ENCODE results near the gene KLHL21. TPM values are rescaled to one million over a fixed set of nuclear protein-coding genes. Genes with fewer than 3 reads are reported as not detected.

Gene KLHL21
- total RNA-seq, 2 experiments from 2014 or later: 33.7 to 35.5 TPM

DNA sequence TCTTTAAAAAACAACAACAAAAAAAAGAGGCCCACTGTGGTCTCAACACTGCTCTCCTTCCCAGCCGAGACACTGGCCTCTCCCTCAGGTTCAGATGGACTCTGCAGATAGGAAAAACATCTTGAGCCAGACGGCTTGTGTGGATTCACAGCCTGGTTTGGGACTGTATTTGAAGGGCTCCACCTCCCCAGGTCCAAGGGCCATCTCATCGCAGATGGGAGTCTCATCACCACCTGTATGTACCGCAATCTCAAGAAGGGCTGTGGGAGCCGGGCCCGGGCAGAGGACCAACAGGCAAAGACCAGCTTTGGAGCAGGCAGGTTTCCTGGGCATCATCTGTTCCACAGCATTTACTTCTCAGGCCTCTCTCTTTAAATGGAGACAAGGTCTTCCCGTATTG is 12.6 kb downstream of the KLHL21 start:
- POLR2A ChIA-PET: no interaction called here
- CTCF ChIA-PET: no interaction called here

DNA sequence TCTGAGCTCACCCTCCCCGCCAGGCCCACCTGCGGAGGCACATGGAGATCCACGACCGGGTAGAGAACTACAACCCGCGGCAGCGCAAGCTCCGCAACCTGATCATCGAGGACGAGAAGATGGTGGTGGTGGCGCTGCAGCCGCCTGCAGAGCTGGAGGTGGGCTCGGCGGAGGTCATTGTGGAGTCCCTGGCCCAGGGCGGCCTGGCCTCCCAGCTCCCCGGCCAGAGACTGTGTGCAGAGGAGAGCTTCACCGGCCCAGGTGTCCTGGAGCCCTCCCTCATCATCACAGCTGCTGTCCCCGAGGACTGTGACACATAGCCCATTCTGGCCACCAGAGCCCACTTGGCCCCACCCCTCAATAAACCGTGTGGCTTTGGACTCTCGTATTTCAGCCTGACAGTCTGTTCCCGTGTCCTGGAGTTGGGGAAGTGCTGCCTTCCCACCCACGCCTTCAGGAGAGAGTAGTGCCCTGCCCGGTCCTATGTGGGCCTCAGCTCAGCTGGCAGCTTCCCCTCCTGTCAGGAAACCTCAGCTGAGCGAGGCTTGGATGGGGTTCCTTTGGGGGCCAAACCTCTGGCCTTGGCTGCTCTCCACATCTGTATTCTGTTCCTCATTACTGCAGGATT is 13.7 kb downstream of the KLHL21 start:
- POLR2A ChIA-PET: no interaction called here

GRCh38 chr1:6588128-6588892 is 14.4 kb downstream of the KLHL21 start:
- ChIA-PET CTCF (no interaction called here), POLR2A (no interaction called here)

More for the DNA sequence above, 13.7 kb downstream of the KLHL21 start:
- CTCF ChIA-PET: no interaction called here

- POLR2A ChIA-PET: no interaction called here
- CTCF ChIA-PET: no interaction called here
These were observed 15.2 kb downstream of the KLHL21 start for GRCh38 chr1:6587261-6588005.

GRCh38 chr1:6586404-6586816 is 16.3 kb downstream of the KLHL21 start:
- POLR2A ChIA-PET: no interaction called here
- CTCF ChIA-PET: no interaction called here

DNA sequence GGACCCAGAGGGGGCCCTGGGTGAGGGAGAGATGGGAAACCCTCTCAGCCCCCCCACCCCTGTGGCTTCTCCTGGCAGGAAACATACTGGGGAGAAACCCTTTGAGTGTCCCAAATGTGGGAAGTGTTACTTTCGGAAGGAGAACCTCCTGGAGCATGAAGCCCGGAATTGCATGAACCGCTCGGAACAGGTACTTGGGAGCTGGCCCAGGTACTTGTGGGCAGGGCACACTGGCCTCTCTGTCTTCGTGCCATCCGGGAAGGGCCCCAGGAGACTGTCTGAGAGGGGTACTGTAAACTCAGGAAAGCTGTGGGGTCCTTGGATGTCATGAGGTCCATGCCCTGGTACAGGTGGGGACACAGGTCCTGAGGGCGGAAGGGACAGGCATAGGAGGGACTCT is 16.8 kb downstream of the KLHL21 start:
- ChIA-PET CTCF (interaction anchor here (1.7 kb wide), 1 partner anchor 31 kb away, joined by 4 read pairs; the partner anchor contains the start of genes NOL9 and TAS1R1), POLR2A (no interaction called here)

GRCh38 chr1:6585081-6585722 is 17.5 kb downstream of the KLHL21 start:
- CTCF ChIA-PET: interaction anchor here (0.5 to 1.7 kb wide), 2 partner anchors 30 to 40 kb away, joined by 3 to 4 read pairs; partner anchors contain the start of genes NOL9 and TAS1R1
- POLR2A ChIA-PET: interaction anchor here (0.6 kb wide), 1 partner anchor 18 kb away, joined by 3 read pairs; no protein-coding TSS in a partner anchor

- POLR2A ChIA-PET: interaction anchor here (0.6 kb wide), 1 partner anchor 19 kb away, joined by 3 read pairs; no protein-coding TSS in a partner anchor
- CTCF ChIA-PET: interaction anchor here (0.8 to 1.7 kb wide), 3 partner anchors 16 to 29 kb away, joined by 3 to 4 read pairs (median 3); partner anchors contain the start of genes NOL9 and TAS1R1
These were observed 18.3 kb downstream of the KLHL21 start for GRCh38 chr1:6584126-6585080.

DNA sequence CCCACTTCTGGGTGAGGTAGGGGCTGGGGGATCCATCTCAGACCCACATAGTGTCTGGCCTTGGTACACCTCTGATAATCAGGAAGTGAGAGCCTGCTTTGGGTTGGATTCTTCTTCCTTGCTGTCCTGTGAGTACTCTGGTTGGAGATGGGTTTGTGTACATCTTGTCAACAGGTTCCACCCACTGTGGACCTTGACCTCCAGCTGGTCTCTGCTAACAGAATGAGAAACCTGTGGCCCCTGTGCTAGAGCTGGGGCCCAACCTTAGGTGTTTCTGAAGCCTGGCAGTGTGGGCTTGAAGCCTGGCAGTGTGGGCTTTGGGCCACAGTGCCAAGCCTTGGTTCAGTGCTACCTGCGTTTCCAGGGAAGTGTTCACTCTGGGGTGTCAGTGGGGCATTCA is 20.3 kb downstream of the KLHL21 start:
- CTCF ChIA-PET: no interaction called here
- POLR2A ChIA-PET: no interaction called here

GRCh38 chr1:6581561-6582305 is 20.9 kb downstream of the KLHL21 start:
- POLR2A ChIA-PET: interaction anchor here (1.1 to 2.6 kb wide), 2 partner anchors 10 to 20 kb away, joined by 3 to 15 read pairs; partner anchors contain the start of gene KLHL21
- CTCF ChIA-PET: interaction anchor here (1.3 kb wide), 1 partner anchor 51 kb away, joined by 4 read pairs; no protein-coding TSS in a partner anchor

- CTCF ChIA-PET: interaction anchor here (0.7 to 1.3 kb wide), 4 partner anchors 18 to 72 kb away, joined by 4 read pairs; partner anchors contain the start of gene KLHL21
- POLR2A ChIA-PET: interaction anchor here (1.1 to 2.6 kb wide), 3 partner anchors 10 to 21 kb away, joined by 3 to 15 read pairs (median 4); partner anchors contain the start of gene KLHL21
These were observed 21.9 kb downstream of the KLHL21 start for GRCh38 chr1:6580593-6581409.

- ChIA-PET POLR2A (interaction anchor here (0.7 to 2.6 kb wide), 5 partner anchors 11 to 1505 kb away, joined by 3 to 15 read pairs (median 3); partner anchors contain the start of genes CAMTA1 and KLHL21), CTCF (interaction anchor here (0.7 to 1.2 kb wide), 4 partner anchors 18 to 374 kb away, joined by 3 to 4 read pairs (median 4); partner anchors contain the start of genes KLHL21 and RNF207)
These were observed 22.5 kb downstream of the KLHL21 start for GRCh38 chr1:6580119-6580592.

- ChIA-PET POLR2A (interaction anchor here (0.5 to 2.6 kb wide), 6 partner anchors 12 to 1505 kb away, joined by 3 to 15 read pairs (median 4); partner anchors contain the start of genes CAMTA1 and KLHL21), CTCF (interaction anchor here (0.8 to 1.2 kb wide), 2 partner anchors 23 to 373 kb away, joined by 3 to 4 read pairs; partner anchors contain the start of genes KLHL21 and RNF207)
These were observed 23.1 kb downstream of the KLHL21 start, which contains the start of gene ZBTB48 for GRCh38 chr1:6579374-6580118. ZBTB48 (plus strand) TSS chr1:6579994; CDS start chr1:6580610, 616 bp downstream.

DNA sequence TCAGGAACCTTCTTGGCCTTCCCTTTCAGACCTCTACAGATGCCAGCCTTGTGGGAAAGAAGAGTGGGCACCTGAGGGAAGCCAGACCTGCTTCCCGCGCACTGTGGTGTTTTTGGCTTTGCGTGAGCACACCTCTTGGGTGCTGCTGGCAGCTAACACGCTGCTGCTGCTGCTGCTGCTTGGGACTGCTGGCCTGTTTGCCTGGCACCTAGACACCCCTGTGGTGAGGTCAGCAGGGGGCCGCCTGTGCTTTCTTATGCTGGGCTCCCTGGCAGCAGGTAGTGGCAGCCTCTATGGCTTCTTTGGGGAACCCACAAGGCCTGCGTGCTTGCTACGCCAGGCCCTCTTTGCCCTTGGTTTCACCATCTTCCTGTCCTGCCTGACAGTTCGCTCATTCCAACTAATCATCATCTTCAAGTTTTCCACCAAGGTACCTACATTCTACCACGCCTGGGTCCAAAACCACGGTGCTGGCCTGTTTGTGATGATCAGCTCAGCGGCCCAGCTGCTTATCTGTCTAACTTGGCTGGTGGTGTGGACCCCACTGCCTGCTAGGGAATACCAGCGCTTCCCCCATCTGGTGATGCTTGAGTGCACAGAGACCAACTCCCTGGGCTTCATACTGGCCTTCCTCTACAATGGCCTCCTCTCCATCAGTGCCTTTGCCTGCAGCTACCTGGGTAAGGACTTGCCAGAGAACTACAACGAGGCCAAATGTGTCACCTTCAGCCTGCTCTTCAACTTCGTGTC is 23.9 kb downstream of the KLHL21 start:
- ChIA-PET CTCF (interaction anchor here (1.5 to 1.6 kb wide), 2 partner anchors 24 to 25 kb away, joined by 4 to 5 read pairs; partner anchors contain the start of genes NOL9 and TAS1R1), POLR2A (interaction anchor here (0.5 kb wide), 1 partner anchor 36 kb away, joined by 3 read pairs; no protein-coding TSS in a partner anchor)
